Neuron (in vitro differentiated cells): ENCODE measurements around the gene DRC7.
"Not testable (repeated sequence)": the region's sequence is repeated elsewhere in the genome, so short reads cannot be mapped to it uniquely, and the experiment has no call there.

Experiments used
- H2AFZ ChIP-seq: one replicate; pipeline ENCODE4 v1.6.1; 2013; ENCODE audit warnings: low read depth, mild to moderate bottlenecking, inconsistent platforms, low read length, moderate library complexity
- H3K27me3 ChIP-seq: one replicate; pipeline ENCODE4 v1.6.1; 2013; ENCODE audit warnings: low read length; ENCODE audit not compliant: insufficient read depth
- H3K36me3 ChIP-seq: one replicate; pipeline ENCODE4 v1.6.1; 2013; ENCODE audit warnings: low read length; ENCODE audit not compliant: insufficient read depth
- H3K4me1 ChIP-seq: one replicate; pipeline ENCODE4 v1.6.1; 2013; ENCODE audit warnings: low read length; ENCODE audit not compliant: insufficient read depth
- H3K4me3 ChIP-seq: 2 replicates; pipeline ENCODE4 v1.5.1; 2013; ENCODE audit warnings: mild to moderate bottlenecking, low read length, moderate library complexity
- H3K9me3 ChIP-seq: one replicate; pipeline ENCODE4 v1.6.1; 2013; ENCODE audit warnings: low read length

The DRC7 gene

GRCh38 chr16:57779836-57780235 is 85.2 kb downstream of the DRC7 start:
- not testable (repeated sequence) for H2AFZ ChIP-seq, H3K36me3 ChIP-seq, H3K4me1 ChIP-seq, H3K9me3 ChIP-seq, H3K27me3 ChIP-seq, H3K4me3 ChIP-seq

- no peaks in the 10 kb centered on the region for H3K36me3 ChIP-seq
- H3K9me3 ChIP-seq, result no peaks in the 10 kb centered on the region
- no peak overlapping the region for H2AFZ ChIP-seq
- no peak overlapping the region for H3K4me3 ChIP-seq
- H3K4me1 ChIP-seq, result no peaks in the 10 kb centered on the region
- no peaks in the 10 kb centered on the region for H3K27me3 ChIP-seq
Observed at GRCh38 chr16:57781349-57781740, 86.7 kb downstream of the DRC7 start.
